Measurements from ENCODE around the gene PTPMT1.
"Not testable (repeated sequence)": the region's sequence is repeated elsewhere in the genome, so short reads cannot be mapped to it uniquely, and the experiment has no call there.

Gene PTPMT1

DNA sequence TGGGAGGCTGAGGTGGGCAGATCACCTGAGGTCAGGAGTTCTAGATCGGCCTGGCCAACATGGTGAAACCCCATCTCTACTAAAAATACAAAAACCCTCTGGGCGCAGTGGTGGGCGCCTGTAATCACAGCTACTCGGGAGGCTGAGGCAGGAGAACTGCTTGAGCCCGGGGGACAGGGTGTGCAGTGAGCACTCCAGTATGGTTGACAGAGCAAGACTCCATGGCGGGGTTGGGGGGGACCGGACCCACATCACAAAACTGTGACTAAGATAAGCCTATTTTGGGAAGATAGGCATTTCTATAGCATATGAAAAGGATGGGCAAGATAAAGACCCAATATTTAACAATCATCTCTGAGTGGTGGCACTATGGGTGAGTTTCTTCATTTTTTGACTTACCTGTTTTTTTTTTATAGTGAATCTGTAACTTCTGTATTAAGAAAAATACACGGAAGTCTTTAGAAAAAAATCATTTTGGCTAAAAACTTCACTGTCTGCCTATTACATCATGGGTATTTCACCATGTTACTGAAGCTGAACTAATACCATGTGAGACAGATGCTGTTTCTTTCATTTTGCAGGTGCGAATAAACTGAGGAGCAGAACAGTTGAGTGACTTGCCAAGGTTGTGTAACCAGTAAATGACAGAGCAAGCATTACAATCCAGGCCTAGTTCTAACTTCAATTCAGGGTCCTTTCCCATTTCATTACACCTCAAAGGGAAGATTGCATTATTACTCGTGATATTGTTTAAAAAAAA, 14.9 kb upstream of the PTPMT1 start:
- DNase-seq (ENCODE audit: low read depth) = no peak

DNA sequence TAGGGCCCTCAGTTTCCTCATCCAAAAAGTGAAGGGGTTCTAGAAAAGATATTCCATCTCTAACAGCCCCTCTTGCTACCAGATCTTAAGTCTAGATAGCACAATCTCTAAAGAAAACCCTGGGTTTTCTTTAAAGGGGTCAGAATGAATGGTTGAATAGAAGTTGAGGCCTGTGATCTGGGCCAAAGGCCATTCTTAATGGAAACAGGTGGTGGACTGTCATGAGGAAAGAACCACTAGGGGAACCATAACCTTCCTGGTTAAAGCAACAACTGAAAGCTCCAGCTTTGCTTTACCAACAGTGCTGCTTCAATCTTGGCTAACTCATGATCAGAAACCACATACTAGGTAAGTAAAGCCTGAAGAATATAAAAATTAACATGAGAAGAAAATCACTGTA, 14.3 kb upstream of the PTPMT1 start:
- DNase-seq (ENCODE audit: low read depth) = no peak

DNA sequence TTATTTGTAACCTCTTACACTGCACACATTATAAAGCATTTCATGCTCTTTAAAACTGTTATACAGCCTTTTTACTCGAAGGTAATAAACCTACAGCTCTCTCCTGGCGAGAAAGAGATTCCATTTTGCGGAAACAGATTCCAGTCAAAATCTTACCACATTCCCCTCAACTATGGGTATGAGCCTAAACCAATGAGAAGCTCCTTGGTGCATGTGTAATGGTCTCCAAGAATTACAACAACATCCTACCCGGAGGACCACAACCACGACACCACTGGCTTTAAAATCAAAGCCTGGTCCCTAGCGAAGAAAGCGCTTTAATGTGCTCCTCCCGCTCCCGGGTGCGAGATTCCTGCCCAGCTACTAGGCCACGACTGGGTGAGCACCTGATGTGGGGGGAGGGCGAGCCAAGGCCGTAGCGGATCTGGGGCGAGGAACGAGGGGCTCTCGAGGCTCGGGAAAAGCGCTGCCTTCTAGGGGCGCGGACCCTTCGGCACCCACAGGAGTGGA, 13.3 kb upstream of the PTPMT1 start:
- DNase-seq (ENCODE audit: low read depth) = no peak

DNA sequence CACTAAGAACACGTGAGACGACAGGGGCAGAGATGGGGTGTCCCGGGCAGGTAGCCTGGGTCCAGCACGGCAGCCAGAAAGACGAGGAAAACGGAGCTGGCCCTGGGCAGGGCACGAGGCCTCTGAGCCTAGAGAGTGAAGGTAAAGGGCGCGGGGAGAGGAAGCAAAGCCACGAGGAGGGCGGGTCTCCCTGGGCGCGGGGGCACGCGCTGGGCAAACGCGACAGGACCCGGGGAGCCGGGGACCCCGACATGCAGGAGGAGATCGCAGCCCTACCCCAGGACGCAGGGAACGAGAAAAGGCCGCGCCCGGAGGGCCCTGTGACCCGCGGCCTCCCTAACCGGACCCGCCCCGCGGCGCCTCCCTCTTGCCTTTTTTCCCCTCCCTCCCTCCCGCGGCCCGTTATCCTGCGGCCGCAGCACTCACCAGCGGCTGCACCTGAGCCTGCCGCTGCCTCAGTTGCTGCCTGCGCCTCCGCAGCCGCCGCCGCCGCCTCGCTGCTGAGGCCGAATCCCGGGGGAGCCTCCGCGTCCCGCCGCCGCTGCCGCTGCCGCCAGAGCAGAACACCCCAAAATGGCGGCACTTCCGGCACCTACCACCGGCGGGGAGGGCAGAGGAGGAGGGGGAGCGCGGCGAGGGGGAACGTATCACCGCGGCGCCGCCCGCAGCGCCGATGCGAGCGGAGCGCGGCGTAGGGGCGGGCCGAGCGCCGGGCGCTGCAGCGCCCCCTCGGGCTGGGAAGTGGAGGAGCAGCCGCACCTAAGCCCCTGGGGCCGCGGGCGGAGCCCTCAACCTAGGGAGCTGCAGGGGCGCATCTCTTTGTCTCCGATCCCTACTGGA, 12.6 kb upstream of the PTPMT1 start, which contains the start of gene CELF1:
CELF1 (minus strand) TSS at position 567 of the 840 bp plus-strand sequence. CDS start 53,609 bp downstream, outside the sequence.
- DNase-seq (ENCODE audit: low read depth) = peak; percentile 78

GRCh38 chr11:47553406-47553743, 12.0 kb upstream of the PTPMT1 start:
- DNase-seq (ENCODE audit: low read depth) = no peak

- DNase-seq (ENCODE audit: low read depth) = not testable (repeated sequence)
These were observed 8.4 kb upstream of the PTPMT1 start for GRCh38 chr11:47557004-47557403.

GRCh38 chr11:47558695-47559094, 6.7 kb upstream of the PTPMT1 start:
- no peak for DNase-seq (ENCODE audit: low read depth)

DNA sequence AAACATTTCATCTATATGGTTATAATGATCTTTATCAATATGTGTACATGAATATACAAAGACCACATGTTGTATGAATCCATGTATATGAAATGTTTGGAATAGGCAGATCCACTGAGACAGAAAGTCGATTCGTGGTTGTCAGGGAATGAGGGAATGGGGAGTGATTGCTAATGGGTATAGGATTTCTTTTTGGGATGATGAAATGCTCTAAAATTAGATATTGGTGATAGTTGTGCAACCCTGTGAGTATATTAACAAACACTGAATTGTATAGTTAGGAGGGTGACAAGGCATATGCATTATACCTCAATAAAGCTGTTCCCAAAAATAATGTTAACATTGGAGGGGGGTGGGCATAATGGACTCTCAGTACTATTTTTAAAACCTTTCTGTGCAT, 5.0 kb upstream of the PTPMT1 start:
- no peak for DNase-seq (ENCODE audit: low read depth)

DNA sequence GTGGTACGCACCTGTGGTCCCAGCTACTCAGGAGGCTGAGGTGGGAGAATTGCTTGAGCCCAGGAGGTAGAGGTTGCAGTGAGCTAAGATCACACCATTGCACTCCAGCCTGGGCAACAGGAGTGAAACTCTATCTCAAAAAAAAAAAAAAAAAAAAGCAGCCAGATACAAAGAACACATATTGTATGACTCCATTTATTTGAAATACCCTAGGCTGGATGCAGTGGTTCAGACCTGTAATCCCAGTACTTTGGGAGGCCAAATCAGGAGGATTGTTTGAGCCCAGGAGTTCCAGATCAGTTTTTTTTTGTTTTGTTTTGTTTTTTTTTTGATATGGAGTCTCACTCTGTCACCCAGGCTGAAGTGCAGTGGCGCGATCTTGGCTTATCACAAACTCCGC, 3.0 kb upstream of the PTPMT1 start:
- DNase-seq (ENCODE audit: low read depth) = not testable (repeated sequence)

GRCh38 chr11:47564366-47564765, 1.0 kb upstream of the PTPMT1 start:
- DNase-seq (ENCODE audit: low read depth) = not testable (repeated sequence)

DNA sequence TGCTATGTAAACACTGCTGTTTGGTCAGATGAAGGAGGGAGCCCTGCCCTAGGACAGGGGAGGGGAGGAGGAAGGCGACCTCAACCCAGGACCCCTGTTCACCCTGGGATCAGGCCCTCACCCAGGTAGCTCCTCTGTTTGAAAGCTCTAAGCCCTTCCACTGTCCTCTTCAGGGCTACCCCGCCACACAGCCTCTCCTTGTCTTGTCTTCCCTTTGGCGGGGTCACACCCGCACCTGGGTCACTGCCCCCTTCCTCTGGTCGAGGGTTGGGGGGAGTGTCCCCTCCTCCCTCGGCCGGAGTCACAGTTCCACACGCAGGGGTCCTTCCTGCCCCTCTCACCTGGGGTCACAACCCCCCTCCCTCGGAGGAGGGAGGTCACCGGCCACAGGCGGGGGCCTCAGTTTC, 463 bp upstream of the PTPMT1 start:
- no peak for DNase-seq (ENCODE audit: low read depth)

DNA sequence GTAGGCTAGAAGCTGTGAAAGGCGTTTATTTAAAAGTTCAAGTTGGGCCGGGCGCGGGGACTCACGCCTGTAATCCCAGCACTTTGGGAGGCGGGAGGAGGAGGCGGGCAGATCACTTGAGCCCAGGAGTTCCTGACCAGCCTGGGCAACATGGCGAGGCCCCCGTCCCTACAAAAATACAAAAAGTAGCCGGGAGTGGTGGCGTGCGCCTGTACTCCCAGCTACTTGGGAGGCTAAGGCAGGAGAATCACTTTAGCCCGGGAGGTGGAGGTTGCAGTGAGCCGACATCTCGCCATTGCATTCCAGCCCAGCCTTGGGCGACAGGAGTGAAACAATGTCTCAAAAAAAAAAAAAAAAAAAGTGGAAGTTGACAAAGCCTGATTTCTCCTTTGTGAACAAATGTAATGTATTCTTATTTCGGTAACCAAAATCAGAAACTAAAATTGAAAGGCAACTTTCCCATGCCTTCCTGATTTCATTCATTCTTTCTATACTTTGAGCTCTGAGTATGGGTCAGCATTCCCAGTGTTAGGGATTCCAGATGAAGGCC, 825 bp downstream of the PTPMT1 start:
- DNase-seq (ENCODE audit: low read depth) = no peak

DNA sequence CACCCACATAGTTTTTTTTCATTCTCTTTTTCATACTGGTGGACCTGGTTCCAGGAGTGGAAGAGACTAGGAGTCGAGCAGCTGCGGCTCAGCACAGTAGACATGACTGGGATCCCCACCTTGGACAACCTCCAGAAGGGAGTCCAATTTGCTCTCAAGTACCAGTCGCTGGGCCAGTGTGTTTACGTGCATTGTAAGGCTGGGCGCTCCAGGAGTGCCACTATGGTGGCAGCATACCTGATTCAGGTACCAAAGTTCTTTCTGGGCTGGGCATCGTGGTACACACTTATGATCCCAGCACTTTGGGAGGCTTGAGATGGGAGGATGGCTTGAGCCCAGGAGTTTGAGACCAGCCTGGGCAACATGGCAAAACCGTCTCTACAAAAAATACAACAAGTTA, 4.2 kb downstream of the PTPMT1 start:
- DNase-seq (ENCODE audit: low read depth) = no peak

DNA sequence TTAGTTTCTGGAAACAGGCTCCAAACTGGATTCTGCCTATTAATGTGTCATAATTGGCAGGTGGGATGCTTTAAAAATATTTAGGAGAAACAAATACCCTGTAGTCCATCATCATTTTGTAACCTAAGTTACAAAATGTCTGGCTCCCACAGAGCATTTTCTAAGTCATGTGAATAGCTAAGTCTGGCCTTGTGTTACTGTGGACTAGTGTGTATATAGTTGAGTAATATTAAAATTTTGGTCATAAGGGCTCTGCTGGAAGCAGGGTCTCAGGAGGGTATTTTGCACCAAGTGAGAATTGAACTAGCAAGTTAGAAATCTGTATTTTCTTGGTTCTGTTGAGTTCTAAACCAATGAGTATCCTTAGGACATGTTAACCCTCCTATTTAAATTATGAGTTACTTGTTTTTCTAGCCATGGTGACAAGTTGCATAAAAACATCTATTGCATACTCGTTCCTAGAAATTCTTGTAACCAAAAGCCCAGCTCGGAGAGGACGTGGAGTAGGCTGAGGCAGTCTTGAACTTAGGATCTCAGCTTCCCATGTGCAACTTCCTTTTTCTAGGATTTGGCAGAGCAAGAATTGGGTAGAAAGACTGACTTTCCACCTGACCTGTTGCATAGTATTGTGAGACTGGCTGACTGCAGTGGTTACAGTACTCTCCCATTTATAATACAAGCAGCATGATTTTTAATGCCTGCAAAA, 5.4 kb downstream of the PTPMT1 start:
- DNase-seq (ENCODE audit: low read depth) = no peak

GRCh38 chr11:47571357-47571729, 5.9 kb downstream of the PTPMT1 start:
- no peak for DNase-seq (ENCODE audit: low read depth)

- no peak for DNase-seq (ENCODE audit: low read depth)
These were observed 6.5 kb downstream of the PTPMT1 start for GRCh38 chr11:47571895-47572294.

- no peak for DNase-seq (ENCODE audit: low read depth)
These were observed 7.4 kb downstream of the PTPMT1 start for GRCh38 chr11:47572715-47573255.

GRCh38 chr11:47573321-47573720, 7.9 kb downstream of the PTPMT1 start:
- DNase-seq (ENCODE audit: low read depth) = no peak

DNA sequence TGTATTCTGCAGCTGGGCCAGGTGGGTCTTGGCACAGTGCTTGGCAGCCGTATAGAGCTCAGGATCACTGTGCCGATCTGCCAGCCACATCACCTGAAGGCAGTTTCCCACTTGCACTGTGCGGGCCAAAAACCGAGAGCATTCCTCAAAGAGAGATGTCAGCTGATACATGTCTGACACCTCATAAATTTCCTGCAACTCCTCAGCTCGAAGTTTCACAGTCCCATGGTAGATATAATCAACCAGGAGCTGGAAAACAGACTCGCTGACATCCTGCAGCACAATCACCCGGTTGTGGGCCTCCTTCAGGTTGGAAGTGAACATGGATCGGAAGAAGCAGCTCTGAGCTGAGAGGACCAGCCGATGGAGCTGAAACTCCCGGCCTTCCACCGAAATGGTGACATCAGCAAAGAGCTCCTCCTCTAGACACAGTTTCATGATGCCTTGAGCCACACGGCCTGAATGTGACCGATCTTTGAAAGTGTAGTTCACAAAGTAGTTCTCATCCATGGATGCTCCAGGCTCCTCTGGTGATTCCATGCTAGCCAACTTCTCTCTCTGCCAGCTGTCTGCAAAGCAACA, 12.2 kb downstream of the PTPMT1 start:
- no peak for DNase-seq (ENCODE audit: low read depth)

GRCh38 chr11:47578524-47579494, 13.4 kb downstream of the PTPMT1 start, which contains the start of the genes KBTBD4 and NDUFS3:
KBTBD4 (minus strand) TSS chr11:47578970; CDS start chr11:47578951, 19 bp downstream.
NDUFS3 (plus strand) TSS chr11:47579074; CDS start chr11:47579092, 18 bp downstream.
- DNase-seq (ENCODE audit: low read depth) = peak; percentile 87

Data from stimulated activated CD8-positive, alpha-beta memory T cell treated with anti-CD3 and anti-CD28 coated beads, Interleukin-15, amount 100 ng/mL, for 24 hours (primary cell).